Esophagus squamous epithelium (tissue), 5 donors: ENCODE measurements around the gene PSMG3. TPM values are rescaled to one million over a fixed set of nuclear protein-coding genes. Genes with fewer than 3 reads are reported as not detected.

ENCODE experiments used
- DNase-seq: peaks from one replicate; lab custom pipeline; 2025; lab: John Stamatoyannopoulos, UW
- H3K27ac ChIP-seq, 4 donors: fragments of 200-600 bp; sonication (generic); one replicate each; pipeline ENCODE4 v1.5.1; 2016 to 2019; ENCODE audit warnings: mild to moderate bottlenecking in 1 of 4
- H3K27me3 ChIP-seq, 4 donors: fragments of 200-600 bp; sonication (generic); 1 replicate in 3 of 4; 2 replicates in 1 of 4; pipeline versions ENCODE4 v1.5.1 to v1.6.0; 2017 to 2021; ENCODE audit warnings: antibody characterized with exemption in 1 of 4
- H3K36me3 ChIP-seq, 3 donors: fragments of 200-600 bp; sonication (generic); one replicate each; pipeline ENCODE4 v1.5.1; 2016 to 2019
- H3K4me1 ChIP-seq, 3 donors: fragments of 200-600 bp; sonication (generic); one replicate each; pipeline ENCODE4 v1.5.1; 2017 to 2019
- H3K4me3 ChIP-seq, 4 donors: fragments of 200-600 bp; sonication (generic); 1 replicate in 3 of 4; 2 replicates in 1 of 4; pipeline ENCODE4 v1.5.1; 2016 to 2019; ENCODE audit warnings: mild to moderate bottlenecking in 2 of 4, moderate library complexity in 1 of 4
- H3K9me3 ChIP-seq, 3 donors: fragments of 200-600 bp; sonication (generic); one replicate each; pipeline ENCODE4 v1.5.1; 2016 to 2019
- POLR2A ChIP-seq, 4 donors: fragments of 450-650 bp; IDR thresholded peaks; one replicate each; pipeline ENCODE4 v1.6.1; 2017; ENCODE audit warnings: antibody characterized with exemption in 4 of 4, mild to moderate bottlenecking in 4 of 4, moderate library complexity in 3 of 4
- WGBS, 2 donors: methylation state at CpG; one replicate each; pipeline ENCODE4 v1.1.5; 2018; 5-methylcytosine and 5-hydroxymethylcytosine counted together
- intact Hi-C: fragments of 100-400 bp; cut with DNase I; formaldehyde crosslinking; loops from one replicate; pipeline ENCODE4 v1.15.0; 2022
- total RNA-seq, 4 donors: library from RNA; depleted of rRNA; stranded (reverse); fragments of >200 nt; gene quantifications; one replicate each; pipeline ENCODE4 v1.1.0, GENCODE V29; 2016
- TF ChIP-seq, protein P1 (sequence below), 6 experiments: fragments of 450-650 bp in 4 of 6; fragments of 200-600 bp in 2 of 6; sonication (generic) in 2 of 6; IDR thresholded peaks; one replicate each; pipeline ENCODE4 v1.5.1; 2016 to 2019; ENCODE audit warnings: antibody characterized with exemption in 6 of 6, mild to moderate bottlenecking in 4 of 6, moderate library complexity in 4 of 6
- donor health status: DM: yes; HTN: yes; CAD: no.

PSMG3 gene
- total RNA-seq, 4 donors from 2014 or later = 44.5 to 63.6 (median 47.4) TPM

DNA sequence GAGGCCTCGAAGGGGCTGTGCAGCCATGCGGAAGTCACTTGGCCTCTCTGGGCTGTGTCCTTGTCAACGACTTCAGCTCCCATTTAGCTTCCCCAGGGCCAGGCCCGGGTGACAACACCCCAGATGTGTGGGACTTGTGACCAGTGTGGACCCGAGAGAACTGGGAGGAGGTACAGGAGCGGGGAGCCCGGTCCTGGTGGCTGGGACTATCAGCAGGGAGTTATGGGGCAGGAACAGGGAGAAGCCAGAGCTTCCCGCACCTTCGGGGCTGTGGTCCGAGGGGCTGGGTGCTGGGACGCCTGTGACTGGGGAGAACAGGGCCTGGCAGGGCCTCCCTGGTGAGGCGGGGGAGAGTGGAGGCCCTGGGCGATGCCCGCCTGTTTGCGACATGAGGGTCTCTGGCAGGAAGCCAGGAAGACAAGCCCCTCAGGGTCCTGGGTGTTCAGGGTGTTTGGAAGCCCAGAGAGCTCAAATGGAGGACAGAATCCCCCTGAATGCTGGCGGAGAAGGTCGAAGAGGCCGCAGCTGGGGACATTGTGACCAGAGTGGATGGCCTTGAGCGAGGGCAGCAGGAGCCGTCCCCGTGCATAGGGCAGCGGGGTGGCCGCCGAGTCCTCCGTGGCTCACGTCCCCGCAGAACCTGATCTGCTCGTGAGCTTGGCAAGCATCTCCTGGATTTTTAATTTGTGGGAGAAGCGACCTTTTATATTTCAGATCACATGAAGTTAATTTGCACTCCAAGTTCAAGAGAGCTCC lies 30.0 kb upstream of the PSMG3 start:
- no peak for TF ChIP-seq POLR2A (IDR thresholded peaks at IDR 0.05)
- TF ChIP-seq, protein P1, sequence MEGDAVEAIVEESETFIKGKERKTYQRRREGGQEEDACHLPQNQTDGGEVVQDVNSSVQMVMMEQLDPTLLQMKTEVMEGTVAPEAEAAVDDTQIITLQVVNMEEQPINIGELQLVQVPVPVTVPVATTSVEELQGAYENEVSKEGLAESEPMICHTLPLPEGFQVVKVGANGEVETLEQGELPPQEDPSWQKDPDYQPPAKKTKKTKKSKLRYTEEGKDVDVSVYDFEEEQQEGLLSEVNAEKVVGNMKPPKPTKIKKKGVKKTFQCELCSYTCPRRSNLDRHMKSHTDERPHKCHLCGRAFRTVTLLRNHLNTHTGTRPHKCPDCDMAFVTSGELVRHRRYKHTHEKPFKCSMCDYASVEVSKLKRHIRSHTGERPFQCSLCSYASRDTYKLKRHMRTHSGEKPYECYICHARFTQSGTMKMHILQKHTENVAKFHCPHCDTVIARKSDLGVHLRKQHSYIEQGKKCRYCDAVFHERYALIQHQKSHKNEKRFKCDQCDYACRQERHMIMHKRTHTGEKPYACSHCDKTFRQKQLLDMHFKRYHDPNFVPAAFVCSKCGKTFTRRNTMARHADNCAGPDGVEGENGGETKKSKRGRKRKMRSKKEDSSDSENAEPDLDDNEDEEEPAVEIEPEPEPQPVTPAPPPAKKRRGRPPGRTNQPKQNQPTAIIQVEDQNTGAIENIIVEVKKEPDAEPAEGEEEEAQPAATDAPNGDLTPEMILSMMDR (IDR thresholded peaks at IDR 0.05) = no peak
- Histone ChIP-seq H3K4me1 (no peaks in the 10 kb centered on the region), H3K4me3 (no peak overlapping the region), H3K36me3 (no peaks in the 10 kb centered on the region), H3K27ac (no peak overlapping the region), H3K9me3 (no peaks in the 10 kb centered on the region), H3K27me3 (peaks cover 0 to 99% (median 0%) of the 10 kb centered on the region in 4 donors)
- no peak for DNase-seq
- 78 to 89% methylated on average over 8 to 19 of the region's 29 CpGs for WGBS, 2 donors
- intact Hi-C loops = no loop called here

DNA sequence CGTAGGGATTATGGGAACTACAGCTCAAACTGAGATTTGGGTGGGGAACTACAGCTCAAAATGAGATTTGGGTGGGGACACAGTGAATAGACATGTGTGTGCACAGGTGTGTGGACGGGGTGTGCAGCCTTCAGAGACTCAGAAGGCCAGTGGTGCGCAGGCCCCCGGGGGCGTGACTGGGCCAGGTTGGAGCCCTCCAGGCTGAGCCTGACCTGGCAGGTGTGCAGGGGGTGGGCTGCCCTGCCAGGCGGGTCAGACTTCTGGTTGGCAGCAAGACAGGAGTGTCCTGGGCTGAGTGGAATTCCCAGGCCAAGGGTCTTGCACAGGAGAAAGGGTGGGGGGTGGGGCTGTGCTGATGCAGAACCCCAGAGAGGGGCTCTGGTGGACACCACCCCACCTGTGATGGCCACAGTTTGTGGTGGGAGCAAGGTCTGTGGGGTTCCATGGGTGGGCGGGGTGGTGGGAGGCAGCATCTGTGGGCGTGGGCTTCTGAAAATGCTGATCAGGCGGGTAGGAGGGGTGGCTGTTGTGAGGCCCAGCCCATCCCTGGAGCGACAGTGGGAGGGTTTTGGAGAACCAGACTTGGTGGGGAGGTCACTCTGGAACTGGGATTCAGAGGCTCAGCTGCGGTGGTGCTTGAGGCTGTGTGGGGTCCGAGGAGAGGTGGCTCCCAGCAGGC lies 29.3 kb upstream of the PSMG3 start:
- Histone ChIP-seq H3K4me3 (no peak overlapping the region), H3K4me1 (no peaks in the 10 kb centered on the region), H3K36me3 (no peaks in the 10 kb centered on the region), H3K27ac (no peak overlapping the region), H3K27me3 (peaks cover 0 to 98% (median 0%) of the 10 kb centered on the region in 4 donors), H3K9me3 (no peaks in the 10 kb centered on the region)
- WGBS, 2 donors = 87 to 90% methylated on average over 5 to 10 of the region's 12 CpGs
- intact Hi-C loops = no loop called here
- no peak for DNase-seq
- TF ChIP-seq, protein P1 (IDR thresholded peaks at IDR 0.05) = no peak
- TF ChIP-seq POLR2A (IDR thresholded peaks at IDR 0.05) = no peak

DNA sequence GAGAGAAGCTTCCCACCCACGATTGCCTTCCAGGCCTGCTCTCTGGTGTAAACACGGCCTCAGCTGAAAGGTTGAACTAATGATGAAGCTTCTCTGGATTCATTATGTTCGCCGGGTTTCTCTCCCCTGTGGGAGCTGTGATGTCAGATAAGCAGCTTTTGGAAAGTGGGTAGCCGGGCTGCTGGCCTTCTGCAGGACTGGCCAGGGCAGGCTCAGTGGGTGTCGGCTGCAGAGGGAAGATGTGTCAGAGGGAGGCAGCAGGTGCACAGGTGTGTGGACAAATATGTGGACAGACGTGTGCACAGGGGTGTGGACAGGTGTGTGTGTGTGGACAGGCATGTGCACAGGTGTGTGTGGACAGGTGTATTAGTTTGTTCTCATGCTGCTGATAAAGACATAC lies 28.5 kb upstream of the PSMG3 start:
- no peaks in the 10 kb centered on the region for H3K4me1 ChIP-seq
- no peak overlapping the region for H3K27ac ChIP-seq
- no peaks in the 10 kb centered on the region for H3K36me3 ChIP-seq
- 64 to 92% methylated on average over 2 to 7 of the region's 7 CpGs for WGBS, 2 donors
- intact Hi-C loops = no loop called here
- H3K4me3 ChIP-seq = no peak overlapping the region
- DNase-seq = no peak
- no peak for TF ChIP-seq POLR2A (IDR thresholded peaks at IDR 0.05)
- TF ChIP-seq, protein P1 (IDR thresholded peaks at IDR 0.05) = no peak
- H3K27me3 ChIP-seq = peaks cover 0 to 98% (median 2%) of the 10 kb centered on the region in 4 donors
- no peaks in the 10 kb centered on the region for H3K9me3 ChIP-seq

DNA sequence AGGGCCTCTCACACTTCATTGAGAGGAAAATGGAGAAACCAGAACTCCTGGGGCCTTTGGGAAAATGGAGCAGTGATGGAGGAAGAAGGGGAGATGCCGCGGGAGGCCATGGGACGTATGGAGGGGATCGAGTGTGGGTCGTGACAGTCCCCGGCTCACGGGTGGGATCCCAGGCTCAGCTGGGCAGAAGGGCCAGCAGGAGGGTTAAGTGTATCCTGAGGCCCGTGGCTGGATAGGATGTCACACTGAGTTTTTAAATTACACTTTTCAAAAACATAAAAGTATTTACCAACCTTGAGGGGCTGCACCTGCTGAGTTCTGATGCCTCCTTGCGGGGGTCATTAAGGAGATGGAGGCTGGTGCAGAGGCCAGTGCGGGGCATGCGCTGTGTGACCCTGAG lies 28.0 kb upstream of the PSMG3 start:
- WGBS, 2 donors = 89 to 90% methylated on average over 10 to 11 of the region's 11 CpGs
- no peak for DNase-seq
- Histone ChIP-seq H3K9me3 (no peaks in the 10 kb centered on the region), H3K27me3 (peaks cover 0 to 98% (median 2%) of the 10 kb centered on the region in 4 donors), H3K27ac (no peak overlapping the region), H3K4me1 (no peaks in the 10 kb centered on the region), H3K4me3 (no peak overlapping the region), H3K36me3 (no peaks in the 10 kb centered on the region)
- TF ChIP-seq, protein P1 (IDR thresholded peaks at IDR 0.05) = no peak
- TF ChIP-seq POLR2A (IDR thresholded peaks at IDR 0.05) = no peak
- intact Hi-C loops = no loop called here
